ENCODE results near the gene NKD1. TPM values are rescaled to one million over a fixed set of nuclear protein-coding genes. Genes with fewer than 3 reads are reported as not detected.

NKD1 gene
- total and polyA plus RNA-seq, 2 of the 8 experiments (the other 6 are each of a cell fraction or from before 2014, with no cell fraction given): 0.70 to 4.5 TPM

GRCh38 chr16:50625374-50625773 lies 77.2 kb downstream of the NKD1 start (continued):
- TF ChIP-seq MAX (IDR thresholded peaks at IDR 0.05) (no peak), SP1 (IDR thresholded peaks at IDR 0.05; ENCODE audit: low read depth, low read length) (no peak), ASH2L (IDR thresholded peaks at IDR 0.05; ENCODE audit: low read length) (no peak), SIX5 (IDR thresholded peaks at IDR 0.05; ENCODE audit: low read depth, low read length) (no peak)

All from H1 (cell line).